Prostate gland (tissue), 2 donors: ENCODE results near the gene DLG2.

Source experiments
- POLR2AphosphoS5 ChIP-seq: sonication (generic); formaldehyde crosslinking; IDR thresholded peaks from one replicate; pipeline ENCODE4 v1.6.1; 2017; ENCODE audit warnings: antibody characterized with exemption
- TF ChIP-seq, protein P1 (sequence below), 4 experiments: fragments of 200-600 bp in 2 of 4; fragments of 450-650 bp in 2 of 4; sonication (generic) in 2 of 4; IDR thresholded peaks; 1 replicate in 3 of 4; 2 replicates in 1 of 4; pipeline ENCODE4 v1.5.1; 2016 to 2019; ENCODE audit warnings: antibody characterized with exemption in 4 of 4, mild to moderate bottlenecking in 2 of 4, moderate library complexity in 2 of 4

DNA sequence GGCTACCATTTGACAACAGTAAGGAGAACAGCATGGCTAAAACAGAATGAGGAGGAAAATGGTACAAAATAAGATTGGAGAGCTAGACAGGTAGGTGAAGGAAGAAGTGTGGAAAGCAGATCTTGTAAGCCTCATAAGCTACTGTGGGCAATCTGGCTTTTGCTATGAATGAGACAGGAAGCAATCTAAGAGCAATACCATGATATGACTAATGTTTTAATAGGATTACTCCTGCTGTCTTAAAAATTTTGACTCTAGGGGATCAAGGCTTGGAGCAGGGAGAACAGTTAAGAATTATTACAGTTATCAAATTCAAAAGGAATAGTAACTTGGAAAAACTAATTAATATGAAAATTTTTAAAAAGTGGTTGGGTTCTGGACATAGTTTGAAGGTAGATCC, 1174.9 kb downstream of the DLG2 start:
- TF ChIP-seq, protein P1, sequence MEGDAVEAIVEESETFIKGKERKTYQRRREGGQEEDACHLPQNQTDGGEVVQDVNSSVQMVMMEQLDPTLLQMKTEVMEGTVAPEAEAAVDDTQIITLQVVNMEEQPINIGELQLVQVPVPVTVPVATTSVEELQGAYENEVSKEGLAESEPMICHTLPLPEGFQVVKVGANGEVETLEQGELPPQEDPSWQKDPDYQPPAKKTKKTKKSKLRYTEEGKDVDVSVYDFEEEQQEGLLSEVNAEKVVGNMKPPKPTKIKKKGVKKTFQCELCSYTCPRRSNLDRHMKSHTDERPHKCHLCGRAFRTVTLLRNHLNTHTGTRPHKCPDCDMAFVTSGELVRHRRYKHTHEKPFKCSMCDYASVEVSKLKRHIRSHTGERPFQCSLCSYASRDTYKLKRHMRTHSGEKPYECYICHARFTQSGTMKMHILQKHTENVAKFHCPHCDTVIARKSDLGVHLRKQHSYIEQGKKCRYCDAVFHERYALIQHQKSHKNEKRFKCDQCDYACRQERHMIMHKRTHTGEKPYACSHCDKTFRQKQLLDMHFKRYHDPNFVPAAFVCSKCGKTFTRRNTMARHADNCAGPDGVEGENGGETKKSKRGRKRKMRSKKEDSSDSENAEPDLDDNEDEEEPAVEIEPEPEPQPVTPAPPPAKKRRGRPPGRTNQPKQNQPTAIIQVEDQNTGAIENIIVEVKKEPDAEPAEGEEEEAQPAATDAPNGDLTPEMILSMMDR (IDR thresholded peaks at IDR 0.05), result no peak
- no peak for TF ChIP-seq POLR2AphosphoS5
